MM.1S (cell line): ENCODE results near the gene SCGB1D1.

Experiments used
- DNase-seq: peaks from one replicate; pipeline ENCODE4 v3.0.0-alpha.2; 2015
- H2AFZ ChIP-seq: fragments of 300-600 bp; sonication (generic); 2 replicates; pipeline ENCODE4 v1.6.0; 2016; ENCODE audit warnings: antibody characterized with exemption, low read length
- H3F3A ChIP-seq: fragments of 300-600 bp; sonication (generic); 2 replicates; pipeline ENCODE4 v1.6.1; 2016; ENCODE audit warnings: mild to moderate bottlenecking, antibody characterized with exemption, low read length, moderate library complexity, mixed read lengths; ENCODE audit not compliant: insufficient read depth
- H3K27ac ChIP-seq: fragments of 300-600 bp; sonication (generic); 2 replicates; pipeline ENCODE4 v1.5.1; 2016; ENCODE audit warnings: mild to moderate bottlenecking, low read length
- H3K27me3 ChIP-seq: fragments of 300-600 bp; sonication (generic); replicated peaks from 2 replicates; pipeline ENCODE4 v1.6.0; 2016; ENCODE audit warnings: low read length; ENCODE audit not compliant: insufficient read depth
- H3K36me3 ChIP-seq: fragments of 300-600 bp; sonication (generic); replicated peaks from 2 replicates; pipeline ENCODE4 v1.6.1; 2016; ENCODE audit warnings: mild to moderate bottlenecking, low read length, mixed read lengths; ENCODE audit not compliant: insufficient read depth
- H3K4me1 ChIP-seq: fragments of 300-600 bp; sonication (generic); 2 replicates; pipeline ENCODE4 v1.6.1; 2016; ENCODE audit warnings: low read length, mixed read lengths
- H3K4me2 ChIP-seq: fragments of 300-600 bp; sonication (generic); 2 replicates; pipeline ENCODE4 v1.6.0; 2016; ENCODE audit warnings: low read depth, low read length
- H3K4me3 ChIP-seq: fragments of 300-600 bp; sonication (generic); 2 replicates; pipeline ENCODE4 v1.5.1; 2016; ENCODE audit warnings: low read length, mixed read lengths
- H3K79me2 ChIP-seq: fragments of 300-600 bp; sonication (generic); 2 replicates; pipeline ENCODE4 v1.6.1; 2016; ENCODE audit warnings: mixed run types, low read length, mixed read lengths
- H3K9ac ChIP-seq: fragments of 300-600 bp; sonication (generic); 2 replicates; pipeline ENCODE4 v1.6.1; 2016; ENCODE audit warnings: low read length, mixed read lengths
- H3K9me2 ChIP-seq: fragments of 300-600 bp; sonication (generic); replicated peaks from 2 replicates; pipeline ENCODE4 v1.6.1; 2016; ENCODE audit warnings: mild to moderate bottlenecking, low read length, mixed read lengths; ENCODE audit not compliant: insufficient read depth
- H3K9me3 ChIP-seq: fragments of 300-600 bp; sonication (generic); replicated peaks from 2 replicates; pipeline ENCODE4 v1.6.1; 2016; ENCODE audit warnings: mild to moderate bottlenecking, low read length, mixed read lengths; ENCODE audit not compliant: insufficient read depth
- H4K20me1 ChIP-seq: fragments of 300-600 bp; sonication (generic); 2 replicates; pipeline ENCODE4 v1.6.1; 2016; ENCODE audit warnings: mild to moderate bottlenecking, low read length, moderate library complexity, mixed read lengths; ENCODE audit not compliant: insufficient read depth
- CTCF ChIP-seq: fragments of 300-600 bp; sonication (generic); IDR thresholded peaks from 2 replicates; pipeline ENCODE4 v1.5.1; 2016; ENCODE audit warnings: antibody characterized with exemption, low read length, mixed read lengths
- EZH2 ChIP-seq: fragments of 300-600 bp; sonication (generic); optimal IDR thresholded peaks from 2 replicates; pipeline ENCODE3; 2017; ENCODE audit warnings: low read depth, mild to moderate bottlenecking, antibody characterized with exemption, low read length, mixed read lengths
- EZH2phosphoT487 ChIP-seq: fragments of 300-600 bp; sonication (generic); IDR thresholded peaks from 2 replicates; pipeline ENCODE4 v1.6.1; 2018; ENCODE audit warnings: antibody characterized with exemption, low read length

The SCGB1D1 gene

DNA sequence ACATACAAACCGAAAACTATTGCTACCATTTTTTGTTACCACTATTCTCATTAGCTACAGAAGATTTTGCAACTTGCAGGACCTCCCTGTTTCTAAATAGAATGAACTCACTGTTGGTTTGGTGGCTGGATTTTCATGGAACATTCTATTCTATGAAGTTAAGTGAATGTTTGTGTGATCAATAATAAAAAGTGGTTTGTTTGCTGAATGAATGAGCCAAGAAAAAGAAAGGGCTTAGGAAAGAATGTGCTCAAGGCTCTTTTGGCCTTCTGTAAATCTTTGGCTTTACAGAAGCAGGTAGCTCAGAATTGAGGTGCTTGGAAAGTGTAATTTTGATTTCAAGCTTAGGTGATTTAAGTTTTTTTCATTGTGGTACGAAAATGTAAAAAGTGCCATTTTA lies 46.2 kb downstream of the SCGB1D1 start:
- H3K9me3 ChIP-seq = no peaks in the 10 kb centered on the region
- no peaks in the 10 kb centered on the region for H3K9me2 ChIP-seq
- H2AFZ ChIP-seq = no peak overlapping the region
- H4K20me1 ChIP-seq = no peaks in the 10 kb centered on the region
- no peaks in the 10 kb centered on the region for H3K36me3 ChIP-seq
- TF ChIP-seq EZH2 (no peak), CTCF (no peak), EZH2phosphoT487 (no peak)
- H3K4me3 ChIP-seq = no peak overlapping the region
- no peak overlapping the region for H3K27ac ChIP-seq
- DNase-seq = no peak
- 0 out of 2 replicates have a peak, but pooled peaks cover under 1% of the 10 kb centered on the region for H3K4me1 ChIP-seq
- H3K79me2 ChIP-seq = no peaks in the 10 kb centered on the region
- H3K27me3 ChIP-seq = no peaks in the 10 kb centered on the region; the same call in 1 of the 2 replicates
- H3F3A ChIP-seq = no peaks in the 10 kb centered on the region
- no peak overlapping the region for H3K4me2 ChIP-seq
- no peak overlapping the region for H3K9ac ChIP-seq

DNA sequence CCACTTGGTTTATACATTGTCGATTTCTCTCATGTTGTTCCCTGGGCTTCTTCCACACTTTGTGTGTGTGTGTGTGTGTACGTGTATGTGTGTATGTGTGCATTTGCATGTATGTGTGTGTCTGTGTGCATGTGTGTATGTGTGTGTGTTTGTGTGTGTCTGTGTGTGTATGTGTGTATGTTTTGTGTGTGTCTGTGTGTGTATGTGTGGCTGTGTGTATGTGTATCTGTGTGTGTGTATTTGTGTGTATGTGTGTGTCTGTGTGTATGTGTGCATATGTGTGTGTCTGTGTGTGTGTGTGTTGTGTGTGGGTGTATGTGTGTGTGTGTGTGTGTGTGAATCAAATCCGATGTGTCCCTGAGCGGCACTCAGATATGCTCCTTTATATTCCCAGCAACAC lies 47.5 kb downstream of the SCGB1D1 start:
- no peak for DNase-seq
- no peak for TF ChIP-seq EZH2phosphoT487
- TF ChIP-seq EZH2 = no peak
- no peak for TF ChIP-seq CTCF
- Histone ChIP-seq H3K36me3 (no peaks in the 10 kb centered on the region), H3K79me2 (no peaks in the 10 kb centered on the region), H3K4me1 (0 out of 2 replicates have a peak, but pooled peaks cover 3% of the 10 kb centered on the region), H3F3A (no peaks in the 10 kb centered on the region), H4K20me1 (no peaks in the 10 kb centered on the region), H3K4me3 (no peak overlapping the region), H3K4me2 (no peak overlapping the region), H3K9ac (no peak overlapping the region), H3K9me3 (no peaks in the 10 kb centered on the region), H3K27ac (no peak overlapping the region), H2AFZ (no peak overlapping the region), H3K27me3 (no peaks in the 10 kb centered on the region; the same call in 1 of the 2 replicates), H3K9me2 (no peaks in the 10 kb centered on the region)

GRCh38 chr11:62238151-62238550 lies 48.1 kb downstream of the SCGB1D1 start:
- Histone ChIP-seq H3K4me1 (0 out of 2 replicates have a peak, but pooled peaks cover 3% of the 10 kb centered on the region), H3F3A (no peaks in the 10 kb centered on the region), H3K27me3 (no peaks in the 10 kb centered on the region; the same call in 1 of the 2 replicates), H3K36me3 (no peaks in the 10 kb centered on the region), H3K4me2 (no peak overlapping the region), H3K9me3 (no peaks in the 10 kb centered on the region), H3K4me3 (no peak overlapping the region), H4K20me1 (no peaks in the 10 kb centered on the region), H3K27ac (no peak overlapping the region), H3K9me2 (no peaks in the 10 kb centered on the region), H3K79me2 (no peaks in the 10 kb centered on the region), H3K9ac (no peak overlapping the region), H2AFZ (no peak overlapping the region)
- TF ChIP-seq CTCF = no peak
- no peak for TF ChIP-seq EZH2phosphoT487
- no peak for TF ChIP-seq EZH2
- DNase-seq = no peak
